DND-41 (cell line): ENCODE measurements around the gene RNU1-3.

Experiments
- EZH2 ChIP-seq: IDR thresholded peaks from 3 replicates; pipeline ENCODE4 v1.6.1; 2012; ENCODE audit warnings: borderline replicate concordance, low read depth, mild to moderate bottlenecking, moderate library complexity, low read length, inconsistent platforms; ENCODE audit not compliant: severe bottlenecking
- TF ChIP-seq, protein P1 (sequence below): IDR thresholded peaks from 2 replicates; pipeline ENCODE4 v1.5.1; 2012; ENCODE audit warnings: borderline replicate concordance, low read length, moderate library complexity, mild to moderate bottlenecking; ENCODE audit not compliant: poor library complexity, severe bottlenecking; ENCODE audit errors: extremely low read depth

DNA sequence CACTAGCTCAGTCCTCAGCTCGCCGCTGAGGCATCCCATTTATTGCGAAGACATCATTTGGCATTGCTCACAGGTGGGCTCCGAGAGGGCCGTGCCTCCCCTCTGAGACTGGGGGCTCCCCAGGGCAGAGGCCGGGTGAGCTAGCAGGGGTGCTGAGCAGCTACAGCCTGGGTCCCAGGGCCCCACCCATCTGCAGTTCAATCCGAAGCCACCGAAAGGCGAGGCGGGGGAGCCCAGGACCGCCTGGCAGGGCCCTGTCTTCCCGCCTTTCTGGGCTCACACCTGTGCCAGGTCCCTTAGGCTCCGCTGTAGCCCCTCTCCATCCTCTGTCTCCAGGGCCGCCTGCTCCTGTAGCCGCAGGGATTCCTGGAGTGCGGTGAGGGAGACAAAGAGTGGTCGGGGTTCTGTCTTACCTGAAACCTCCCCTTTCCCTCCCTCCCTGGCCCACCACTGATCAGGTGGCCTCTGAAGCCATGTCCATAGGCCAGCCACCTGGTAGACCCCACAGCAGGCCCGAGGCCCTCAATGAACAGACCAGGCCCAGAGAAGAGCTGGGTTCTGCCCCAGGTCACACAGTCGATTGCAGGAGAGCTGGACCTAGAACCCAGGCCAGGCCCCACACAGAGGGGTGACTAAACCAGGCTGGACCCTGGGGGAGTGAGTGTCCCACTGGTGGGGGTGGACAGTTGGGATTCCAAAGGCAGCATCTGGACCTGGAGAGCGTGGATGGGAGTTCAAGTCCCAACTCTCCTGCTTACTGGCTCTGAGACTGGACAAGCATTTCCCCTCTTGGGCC is 35.3 kb downstream of the RNU1-3 start:
- TF ChIP-seq, protein P1, sequence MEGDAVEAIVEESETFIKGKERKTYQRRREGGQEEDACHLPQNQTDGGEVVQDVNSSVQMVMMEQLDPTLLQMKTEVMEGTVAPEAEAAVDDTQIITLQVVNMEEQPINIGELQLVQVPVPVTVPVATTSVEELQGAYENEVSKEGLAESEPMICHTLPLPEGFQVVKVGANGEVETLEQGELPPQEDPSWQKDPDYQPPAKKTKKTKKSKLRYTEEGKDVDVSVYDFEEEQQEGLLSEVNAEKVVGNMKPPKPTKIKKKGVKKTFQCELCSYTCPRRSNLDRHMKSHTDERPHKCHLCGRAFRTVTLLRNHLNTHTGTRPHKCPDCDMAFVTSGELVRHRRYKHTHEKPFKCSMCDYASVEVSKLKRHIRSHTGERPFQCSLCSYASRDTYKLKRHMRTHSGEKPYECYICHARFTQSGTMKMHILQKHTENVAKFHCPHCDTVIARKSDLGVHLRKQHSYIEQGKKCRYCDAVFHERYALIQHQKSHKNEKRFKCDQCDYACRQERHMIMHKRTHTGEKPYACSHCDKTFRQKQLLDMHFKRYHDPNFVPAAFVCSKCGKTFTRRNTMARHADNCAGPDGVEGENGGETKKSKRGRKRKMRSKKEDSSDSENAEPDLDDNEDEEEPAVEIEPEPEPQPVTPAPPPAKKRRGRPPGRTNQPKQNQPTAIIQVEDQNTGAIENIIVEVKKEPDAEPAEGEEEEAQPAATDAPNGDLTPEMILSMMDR: no peak
- TF ChIP-seq EZH2: no peak
